Erythroblast (primary cell): ENCODE measurements around the gene STX2.

ENCODE experiments used
- GATA1 ChIP-seq: IDR thresholded peaks from 2 replicates; pipeline ENCODE4 v1.6.1; 2011; ENCODE audit warnings: low read depth, mild to moderate bottlenecking, control low read depth, low read length, moderate library complexity
- POLR2A ChIP-seq: IDR thresholded peaks from 2 replicates; pipeline ENCODE4 v1.6.1; 2011; ENCODE audit warnings: mild to moderate bottlenecking, low read length

DNA sequence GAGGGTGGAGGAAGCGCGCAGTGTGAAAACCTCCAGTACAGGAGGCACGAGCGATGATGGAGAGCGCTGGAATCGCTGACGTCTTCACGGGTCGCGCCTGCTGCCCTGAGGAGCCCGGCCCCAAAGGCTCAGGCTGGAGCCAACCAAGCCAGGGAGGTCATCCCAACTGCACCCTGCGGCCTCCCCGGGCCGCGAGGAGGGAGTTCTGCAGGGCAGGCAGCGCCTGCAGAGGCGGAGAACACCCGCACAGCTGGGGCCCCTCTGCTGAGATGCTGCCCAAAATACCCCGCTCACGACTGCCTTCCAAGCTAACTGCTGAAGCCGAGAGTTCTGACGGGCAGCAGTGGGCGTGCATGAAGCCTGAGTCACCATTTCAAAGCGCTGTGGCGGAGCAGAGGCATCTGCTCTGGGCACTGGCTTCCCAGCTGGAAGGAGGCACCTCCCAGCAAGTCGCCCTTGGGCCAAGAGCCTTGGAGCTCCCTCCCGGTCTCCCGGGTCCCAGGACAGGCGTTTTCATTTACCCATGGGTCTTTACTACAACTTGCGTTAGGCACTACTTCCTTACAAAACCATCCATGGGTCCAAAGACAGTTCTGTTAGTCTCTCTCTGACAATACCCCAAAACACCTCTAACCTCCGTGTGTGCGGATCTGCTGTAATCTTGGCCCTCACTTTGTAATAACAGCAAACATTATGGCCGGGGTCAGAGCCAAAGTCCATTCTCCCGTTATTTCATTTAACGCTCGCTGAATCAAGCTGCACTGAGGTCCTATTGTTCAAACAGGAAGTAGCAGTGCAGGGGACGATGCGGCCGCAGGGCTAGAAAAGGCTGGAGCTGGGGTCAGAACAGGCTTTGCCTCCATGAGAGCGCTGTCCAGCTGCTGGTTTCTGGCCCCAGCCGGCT is 62.8 kb downstream of the STX2 start:
- TF ChIP-seq POLR2A = no peak
- TF ChIP-seq GATA1 = no peak
